Trophoblast cell (in vitro differentiated cells and primary cell): ENCODE data around the gene FOXJ3. TPM values are rescaled to one million over a fixed set of nuclear protein-coding genes. Genes with fewer than 3 reads are reported as not detected.

ENCODE experiments used
- DNase-seq, 2 donors: peaks; one replicate each; pipeline ENCODE4 v3.0.0-alpha.2; 2016
- H2AFZ ChIP-seq: 2 replicates; pipeline ENCODE4 v1.6.1; 2013; ENCODE audit warnings: low read length, moderate library complexity, mild to moderate bottlenecking; ENCODE audit not compliant: insufficient read depth, poor library complexity
- H2AK5ac ChIP-seq: 2 replicates; pipeline ENCODE4 v1.6.1; 2013; ENCODE audit warnings: mild to moderate bottlenecking, low read length
- H2BK120ac ChIP-seq: 2 replicates; pipeline ENCODE4 v1.6.1; 2013; ENCODE audit warnings: low read length, mild to moderate bottlenecking, moderate library complexity; ENCODE audit not compliant: insufficient read depth, poor library complexity
- H2BK12ac ChIP-seq: 2 replicates; pipeline ENCODE4 v1.6.1; 2013; ENCODE audit warnings: mild to moderate bottlenecking, low read length, moderate library complexity
- H2BK5ac ChIP-seq: 2 replicates; pipeline ENCODE4 v1.6.1; 2013; ENCODE audit warnings: low read length, low read depth, moderate library complexity, mild to moderate bottlenecking; ENCODE audit not compliant: poor library complexity
- H3K14ac ChIP-seq: 2 replicates; pipeline ENCODE4 v1.6.1; 2013; ENCODE audit warnings: mild to moderate bottlenecking, low read length
- H3K18ac ChIP-seq: 2 replicates; pipeline ENCODE4 v1.6.1; 2013; ENCODE audit warnings: mild to moderate bottlenecking, low read length
- H3K23ac ChIP-seq: 2 replicates; pipeline ENCODE4 v1.6.1; 2013; ENCODE audit warnings: low read length
- H3K27ac ChIP-seq: 2 replicates; pipeline ENCODE4 v1.5.1; 2013; ENCODE audit warnings: low read depth, mild to moderate bottlenecking, inconsistent platforms, low read length, moderate library complexity
- H3K27me3 ChIP-seq: 2 replicates; pipeline ENCODE4 v1.6.1; 2013; ENCODE audit warnings: inconsistent platforms, mild to moderate bottlenecking, low read length, moderate library complexity; ENCODE audit not compliant: insufficient read depth
- H3K36me3 ChIP-seq, 2 experiments: 1 replicate in 1 of 2; 2 replicates in 1 of 2; pipeline ENCODE4 v1.6.1; 2013; ENCODE audit warnings: low read length in 2 of 2, mild to moderate bottlenecking in 2 of 2, moderate library complexity in 1 of 2; ENCODE audit not compliant: insufficient read depth in 2 of 2, control insufficient read depth in 1 of 2
- H3K4ac ChIP-seq: 2 replicates; pipeline ENCODE4 v1.6.1; 2013; ENCODE audit warnings: low read depth, mild to moderate bottlenecking, low read length, moderate library complexity
- H3K4me1 ChIP-seq, 2 experiments: 1 replicate in 1 of 2; 2 replicates in 1 of 2; pipeline ENCODE4 v1.6.1; 2013; ENCODE audit warnings: low read length in 2 of 2, mild to moderate bottlenecking in 2 of 2, moderate library complexity in 1 of 2; ENCODE audit not compliant: insufficient read depth in 2 of 2, control insufficient read depth in 1 of 2
- H3K4me2 ChIP-seq: 2 replicates; pipeline ENCODE4 v1.6.1; 2013; ENCODE audit warnings: inconsistent platforms, mild to moderate bottlenecking, low read length, moderate library complexity
- H3K4me3 ChIP-seq: 2 replicates; pipeline ENCODE4 v1.5.1; 2013; ENCODE audit warnings: mild to moderate bottlenecking, low read depth, low read length, inconsistent platforms
- H3K79me1 ChIP-seq: one replicate; pipeline ENCODE4 v1.6.1; 2013; ENCODE audit warnings: low read length
- H3K79me2 ChIP-seq: 2 replicates; pipeline ENCODE4 v1.6.1; 2013; ENCODE audit warnings: low read length, mild to moderate bottlenecking; ENCODE audit not compliant: control insufficient read depth, insufficient read depth, poor library complexity
- H3K9ac ChIP-seq: 2 replicates; pipeline ENCODE4 v1.6.1; 2013; ENCODE audit warnings: mild to moderate bottlenecking, low read length
- H3K9me3 ChIP-seq: 2 replicates; pipeline ENCODE4 v1.6.1; 2013; ENCODE audit warnings: low read depth, mild to moderate bottlenecking, control low read depth, inconsistent platforms, low read length; ENCODE audit not compliant: insufficient read depth
- H4K12ac ChIP-seq: 2 replicates; pipeline ENCODE4 v1.6.1; 2013; ENCODE audit warnings: low read depth, mild to moderate bottlenecking, low read length, moderate library complexity
- H4K8ac ChIP-seq: 2 replicates; pipeline ENCODE4 v1.6.1; 2013; ENCODE audit warnings: low read depth, mild to moderate bottlenecking, low read length, moderate library complexity
- H4K91ac ChIP-seq: one replicate; pipeline ENCODE4 v1.6.1; 2013; ENCODE audit warnings: low read depth, mild to moderate bottlenecking, low read length, moderate library complexity
- WGBS: extraction: QIAGEN DNeasy Blood & Tissue Kit; methylation state at CpG from one replicate; pipeline ENCODE4 v1.1.7; 2013; ENCODE audit warnings: missing lambda C conversion rate; ENCODE audit not compliant: insufficient read length, insufficient coverage; ENCODE audit errors: extremely low coverage; 5-methylcytosine and 5-hydroxymethylcytosine counted together
- polyA plus RNA-seq: library from polyadenylated mRNA; stranded (reverse); fragments of 200-250 nt; gene quantifications from 2 replicates; pipeline ENCODE4 v1.2.3, GENCODE V29; 2013

FOXJ3 gene
- 30.7 and 33.3 TPM in 2 replicates for polyA plus RNA-seq

DNA sequence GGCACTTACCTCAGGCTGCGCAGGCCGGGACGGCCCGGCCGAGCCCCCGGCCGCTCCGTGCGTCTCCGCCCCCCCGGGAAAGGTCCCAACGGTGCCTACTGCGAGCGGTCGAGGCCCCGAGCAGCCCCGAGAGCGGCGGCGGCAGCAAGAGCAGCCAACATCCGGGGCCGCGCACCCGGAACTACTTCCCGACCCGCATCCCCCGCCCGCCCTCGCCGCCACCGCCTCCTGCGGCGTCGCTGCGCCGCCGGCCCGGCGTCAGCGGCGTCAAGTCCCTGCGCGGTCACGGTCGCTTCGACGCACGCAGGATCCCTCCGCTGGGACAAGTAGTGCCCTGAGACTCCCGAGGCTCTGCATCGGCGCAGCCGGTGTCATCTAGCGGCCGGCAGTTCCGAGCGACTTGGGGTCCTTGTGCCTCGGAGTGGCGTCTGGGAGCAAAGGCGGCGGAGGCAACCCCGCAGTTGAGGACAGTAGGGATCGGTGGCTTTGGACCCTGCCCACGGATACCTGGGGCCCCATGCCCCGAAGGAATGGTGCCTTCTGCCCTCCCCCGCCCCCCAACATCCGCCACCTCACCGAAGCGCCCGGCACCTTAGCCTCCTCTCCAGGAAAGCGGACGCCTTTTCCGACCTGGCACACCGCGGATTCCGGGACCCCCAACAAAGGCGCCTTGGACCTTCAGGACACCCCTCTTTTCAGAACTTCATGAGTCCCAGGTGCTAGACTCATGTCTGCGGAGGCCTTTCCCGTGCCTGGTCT, at the start of gene FOXJ3:
Gene FOXJ3 (minus strand): TSS at position 186 of the 759 bp plus-strand sequence. CDS start 24,142 bp downstream, outside the sequence.
- WGBS = no CpG with 5 or more reads among the region's 79 CpGs
- peak within 1 kb of the TSS; percentile 94 for H4K91ac ChIP-seq
- H2AK5ac ChIP-seq = peak within 1 kb of the TSS; percentile 67
- H3K79me2 ChIP-seq = peaks cover 20% of the 10 kb centered on the region
- peak within 1 kb of the TSS; percentile 100 for H3K4ac ChIP-seq
- H3K4me1 ChIP-seq = peaks cover 7 to 8% of the 10 kb centered on the region in 2 experiments
- peak within 1 kb of the TSS; percentile 95 for H2BK5ac ChIP-seq
- no peak within 1 kb of the TSS for H2BK12ac ChIP-seq
- no peaks in the 10 kb centered on the region for H3K27me3 ChIP-seq
- H3K14ac ChIP-seq = peak within 1 kb of the TSS; percentile 88
- peak within 1 kb of the TSS; percentile 92 for H2BK120ac ChIP-seq
- no peak within 1 kb of the TSS for H3K23ac ChIP-seq
- H4K8ac ChIP-seq = peak within 1 kb of the TSS; percentile 96
- peak; percentile 89 to 98 for DNase-seq
- peaks cover 16% of the 10 kb centered on the region for H3K79me1 ChIP-seq
- peak within 1 kb of the TSS; percentile 95 for H3K18ac ChIP-seq
- peak within 1 kb of the TSS; percentile 94 for H3K4me3 ChIP-seq
- H3K4me2 ChIP-seq = peak within 1 kb of the TSS; percentile 85
- peak within 1 kb of the TSS; percentile 89 for H3K27ac ChIP-seq
- peak within 1 kb of the TSS; percentile 91 for H3K9ac ChIP-seq
- H3K36me3 ChIP-seq = no peaks in the 10 kb centered on the region
- H4K12ac ChIP-seq = peak within 1 kb of the TSS; percentile 85
- H3K9me3 ChIP-seq = no peaks in the 10 kb centered on the region
- peak within 1 kb of the TSS; percentile 98 for H2AFZ ChIP-seq

DNA sequence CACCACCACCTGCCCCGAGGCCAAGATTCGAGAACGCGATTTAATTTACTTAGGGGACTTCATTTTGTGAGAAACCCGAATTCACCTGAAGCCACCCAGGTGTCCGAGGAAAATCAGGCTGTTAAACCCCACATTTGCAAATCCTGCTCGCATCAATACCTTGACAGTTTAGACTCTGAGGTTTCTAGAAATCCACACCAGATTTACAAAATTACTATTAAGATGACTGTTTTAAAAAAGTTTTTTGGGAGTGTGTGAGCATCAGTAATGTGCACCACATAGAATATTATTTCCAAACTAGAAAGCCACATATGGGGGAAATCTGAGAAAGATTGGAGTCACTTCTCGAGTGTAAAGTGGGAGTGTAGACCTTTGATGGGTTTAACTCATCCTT, 46.2 kb upstream of the FOXJ3 start:
- Histone ChIP-seq H3K23ac (no peak overlapping the region), H2BK12ac (no peak overlapping the region), H3K9me3 (no peaks in the 10 kb centered on the region), H3K4me3 (no peak overlapping the region), H4K91ac (no peak overlapping the region), H3K4me2 (peak overlapping the region; percentile 95), H3K79me1 (no peaks in the 10 kb centered on the region), H4K8ac (no peak overlapping the region), H3K14ac (no peak overlapping the region), H2AK5ac (no peak overlapping the region), H3K4me1 (peaks cover 8 to 9% of the 10 kb centered on the region in 2 experiments), H3K36me3 (no peaks in the 10 kb centered on the region), H2AFZ (no peak overlapping the region), H2BK5ac (no peak overlapping the region), H3K27me3 (peaks cover 17% of the 10 kb centered on the region), H2BK120ac (no peak overlapping the region), H3K4ac (no peak overlapping the region), H4K12ac (no peak overlapping the region), H3K9ac (no peak overlapping the region), H3K27ac (no peak overlapping the region), H3K79me2 (no peaks in the 10 kb centered on the region), H3K18ac (no peak overlapping the region)
- no CpG with 5 or more reads among the region's 8 CpGs for WGBS
- no peak for DNase-seq

DNA sequence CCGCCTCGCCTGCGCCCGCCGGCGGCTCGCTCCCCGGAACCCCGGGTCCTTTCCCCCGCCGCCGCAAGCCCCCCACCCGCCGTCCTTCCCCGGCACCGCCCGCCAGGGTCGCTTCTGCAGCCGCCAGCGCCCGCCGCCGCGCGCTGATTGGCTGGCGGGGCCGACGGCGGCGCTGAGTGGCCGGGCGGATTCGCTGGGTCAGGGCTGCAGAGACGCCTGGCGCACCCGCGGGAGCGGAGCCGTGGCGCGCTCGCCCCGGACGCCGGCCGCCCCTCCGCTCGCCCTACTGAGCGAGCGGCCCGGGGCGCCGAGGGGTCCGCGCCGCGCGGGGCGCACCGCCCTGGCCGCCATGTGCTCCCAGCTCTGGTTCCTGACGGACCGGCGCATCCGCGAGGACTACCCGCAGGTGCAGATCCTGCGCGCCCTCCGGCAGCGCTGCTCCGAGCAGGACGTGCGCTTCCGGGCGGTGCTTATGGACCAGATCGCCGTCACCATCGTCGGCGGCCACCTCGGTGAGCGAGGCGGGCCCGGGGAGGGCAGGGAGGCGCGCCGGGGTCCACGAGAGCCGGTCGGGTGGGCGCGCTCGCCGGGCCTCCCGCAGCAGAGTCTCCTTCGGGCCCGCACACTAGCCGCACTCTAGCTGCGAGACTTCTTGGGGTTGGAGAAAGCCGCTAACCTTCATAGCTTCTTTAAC, 45.7 kb upstream of the FOXJ3 start, which contains the start of gene RIMKLA:
Gene RIMKLA (plus strand): TSS at position 207 of the 694 bp plus-strand sequence. CDS start 143 bp downstream, at position 350.
- no peak within 1 kb of the TSS for H2BK5ac ChIP-seq
- no peak within 1 kb of the TSS for H2BK12ac ChIP-seq
- H2AK5ac ChIP-seq = no peak within 1 kb of the TSS
- no peaks in the 10 kb centered on the region for H3K79me1 ChIP-seq
- H3K27me3 ChIP-seq = peaks cover 17% of the 10 kb centered on the region
- H3K4me2 ChIP-seq = peak within 1 kb of the TSS; percentile 95
- no peak within 1 kb of the TSS for H3K18ac ChIP-seq
- no peak within 1 kb of the TSS for H3K27ac ChIP-seq
- H4K12ac ChIP-seq = no peak within 1 kb of the TSS
- no peak within 1 kb of the TSS for H3K14ac ChIP-seq
- H3K79me2 ChIP-seq = no peaks in the 10 kb centered on the region
- H3K23ac ChIP-seq = no peak within 1 kb of the TSS
- H3K9me3 ChIP-seq = no peaks in the 10 kb centered on the region
- peak within 1 kb of the TSS; percentile 76 for H3K4me3 ChIP-seq
- WGBS = no CpG with 5 or more reads among the region's 101 CpGs
- no peak within 1 kb of the TSS for H3K9ac ChIP-seq
- no peak within 1 kb of the TSS for H4K91ac ChIP-seq
- H2BK120ac ChIP-seq = no peak within 1 kb of the TSS
- H3K4ac ChIP-seq = no peak within 1 kb of the TSS
- no peak within 1 kb of the TSS for H4K8ac ChIP-seq
- DNase-seq = peak; percentile 58 to 80
- no peaks in the 10 kb centered on the region for H3K36me3 ChIP-seq
- H3K4me1 ChIP-seq = peaks cover 8 to 9% of the 10 kb centered on the region in 2 experiments
- peak within 1 kb of the TSS; percentile 61 for H2AFZ ChIP-seq

DNA sequence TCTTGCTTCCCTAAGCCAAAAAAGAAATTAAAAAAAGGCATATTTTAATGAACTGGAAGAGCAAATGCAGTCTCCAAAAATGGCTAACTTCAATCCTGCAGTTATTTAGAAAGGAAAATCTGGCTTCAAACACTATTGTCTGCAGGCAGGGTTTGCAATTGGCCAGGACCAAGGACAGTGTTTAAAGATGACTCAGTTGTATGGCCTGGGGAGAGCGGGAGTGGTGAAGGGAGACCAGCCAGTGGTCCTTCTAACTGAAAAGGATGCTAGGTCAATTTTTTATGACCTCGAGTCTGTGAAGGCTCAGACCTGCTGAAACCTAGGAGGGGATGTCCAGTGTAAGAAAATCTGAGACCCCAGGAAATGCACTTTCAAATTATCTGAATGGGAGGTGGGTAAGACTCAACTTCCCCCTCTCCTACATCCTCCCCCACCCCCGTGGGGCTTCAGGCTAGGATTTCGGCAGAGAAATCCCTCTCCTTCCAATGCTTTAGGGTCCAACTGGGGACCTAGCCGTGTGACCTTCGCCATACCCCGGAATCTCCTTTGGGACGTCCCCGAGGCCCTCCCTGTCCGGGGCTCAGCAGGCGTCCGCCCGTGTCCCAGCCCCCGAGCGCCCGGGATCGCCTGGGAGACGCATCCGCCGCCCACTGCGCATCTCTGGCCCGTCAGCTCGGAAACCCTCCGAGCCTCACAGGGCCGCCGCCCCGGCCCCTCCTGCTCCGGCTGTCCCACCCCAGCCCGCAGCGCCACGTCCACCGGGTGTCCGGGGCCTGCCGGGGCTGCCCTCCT, 45.0 kb upstream of the FOXJ3 start:
- WGBS = no CpG with 5 or more reads among the region's 34 CpGs
- no peak overlapping the region for H2AK5ac ChIP-seq

More for the DNA sequence above, 45.0 kb upstream of the FOXJ3 start:
- H3K27me3 ChIP-seq = peaks cover 17% of the 10 kb centered on the region
- H3K4me2 ChIP-seq = peak overlapping the region; percentile 95
- H2BK5ac ChIP-seq = no peak overlapping the region
- no peak overlapping the region for H2BK12ac ChIP-seq
- no peak overlapping the region for H4K91ac ChIP-seq
- no peak overlapping the region for H2AFZ ChIP-seq
- no peak overlapping the region for H3K14ac ChIP-seq
- no peak overlapping the region for H4K12ac ChIP-seq
- H3K4ac ChIP-seq = no peak overlapping the region
- H3K79me2 ChIP-seq = no peaks in the 10 kb centered on the region
- no peaks in the 10 kb centered on the region for H3K9me3 ChIP-seq
- no peak overlapping the region for H3K23ac ChIP-seq
- H3K4me3 ChIP-seq = peak overlapping the region; percentile 33
- H3K36me3 ChIP-seq = no peaks in the 10 kb centered on the region
- no peak overlapping the region for H4K8ac ChIP-seq
- DNase-seq = peak; percentile 31 to 64
- H3K4me1 ChIP-seq = peaks cover 8 to 9% of the 10 kb centered on the region in 2 experiments
- no peak overlapping the region for H3K9ac ChIP-seq
- no peak overlapping the region for H3K18ac ChIP-seq
- no peak overlapping the region for H2BK120ac ChIP-seq
- no peaks in the 10 kb centered on the region for H3K79me1 ChIP-seq
- H3K27ac ChIP-seq = no peak overlapping the region
